Suprapubic skin (tissue), 3 donors: Measurements from ENCODE around the gene USP10.

Experiments
- CTCF ChIP-seq, 2 donors: fragments of 200-600 bp in 1 of 2; fragments of 450-650 bp in 1 of 2; sonication (generic) in 1 of 2; IDR thresholded peaks; one replicate each; pipeline ENCODE4 v1.5.1; 2016 to 2019; ENCODE audit warnings: antibody characterized with exemption in 2 of 2, mild to moderate bottlenecking in 1 of 2, moderate library complexity in 1 of 2
- POLR2AphosphoS5 ChIP-seq, 3 donors: sonication (generic); formaldehyde crosslinking; IDR thresholded peaks; one replicate each; pipeline ENCODE4 v1.6.1; 2017; ENCODE audit warnings: antibody characterized with exemption in 3 of 3

GRCh38 chr16:84806256-84806889 is 106.6 kb downstream of the USP10 start:
- no peak for TF ChIP-seq POLR2AphosphoS5 (IDR thresholded peaks at IDR 0.05)
- no peak for TF ChIP-seq CTCF (IDR thresholded peaks at IDR 0.05)
